Renal pelvis (tissue), 4 donors: ENCODE data around the gene MRS2. TPM values are rescaled to one million over a fixed set of nuclear protein-coding genes. Genes with fewer than 3 reads are reported as not detected.

Experiments
- DNase-seq: peaks from one replicate; pipeline ENCODE4 v3.0.0-alpha.2; 2013
- polyA plus RNA-seq, 3 donors: library from polyadenylated mRNA; unstranded; fragments of 120-200 nt; gene quantifications; one replicate each; pipeline ENCODE4 v1.2.1, GENCODE V29; 2013; ENCODE audit not compliant: insufficient read length in 3 of 3

Gene MRS2
- polyA plus RNA-seq, 3 donors = 39.1 to 49.4 (median 47.0) TPM

DNA sequence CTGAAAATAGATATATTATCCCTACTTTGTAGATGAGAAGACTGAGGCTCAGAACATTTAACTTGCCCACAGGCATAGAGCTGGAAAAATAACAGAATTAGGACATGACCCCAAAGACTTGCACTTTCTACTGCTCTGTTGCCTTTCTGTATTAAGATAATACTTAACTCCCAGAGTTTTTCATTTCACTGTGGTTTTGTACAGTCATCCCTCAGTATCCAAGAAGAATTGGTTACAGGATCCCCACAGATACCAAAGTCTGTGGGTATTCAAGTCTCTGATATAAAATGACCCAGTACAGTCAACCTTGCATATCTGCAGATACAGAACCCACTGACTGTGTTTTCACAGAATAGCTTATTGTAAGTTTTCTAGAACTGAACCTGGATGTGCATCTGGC is 16.8 kb downstream of the MRS2 start:
- no peak for DNase-seq

DNA sequence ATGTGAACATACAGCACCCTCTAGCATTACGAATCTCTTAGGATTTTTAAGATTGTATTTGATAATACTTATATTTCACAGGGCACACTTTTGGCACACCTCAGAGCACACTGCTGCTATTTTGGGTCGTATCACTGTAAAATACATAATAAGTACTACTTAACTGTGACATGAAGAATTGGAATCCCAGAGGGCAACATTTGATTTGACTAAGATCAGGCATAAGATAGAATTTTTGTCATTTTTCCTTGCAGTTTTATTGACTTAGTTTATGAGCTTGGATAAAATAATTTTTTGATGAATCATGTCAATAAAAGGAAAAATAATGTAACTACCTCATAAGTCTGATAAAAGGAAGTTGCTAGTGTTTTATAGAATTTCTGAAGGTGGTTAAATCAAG is 22.4 kb downstream of the MRS2 start:
- DNase-seq = no peak

DNA sequence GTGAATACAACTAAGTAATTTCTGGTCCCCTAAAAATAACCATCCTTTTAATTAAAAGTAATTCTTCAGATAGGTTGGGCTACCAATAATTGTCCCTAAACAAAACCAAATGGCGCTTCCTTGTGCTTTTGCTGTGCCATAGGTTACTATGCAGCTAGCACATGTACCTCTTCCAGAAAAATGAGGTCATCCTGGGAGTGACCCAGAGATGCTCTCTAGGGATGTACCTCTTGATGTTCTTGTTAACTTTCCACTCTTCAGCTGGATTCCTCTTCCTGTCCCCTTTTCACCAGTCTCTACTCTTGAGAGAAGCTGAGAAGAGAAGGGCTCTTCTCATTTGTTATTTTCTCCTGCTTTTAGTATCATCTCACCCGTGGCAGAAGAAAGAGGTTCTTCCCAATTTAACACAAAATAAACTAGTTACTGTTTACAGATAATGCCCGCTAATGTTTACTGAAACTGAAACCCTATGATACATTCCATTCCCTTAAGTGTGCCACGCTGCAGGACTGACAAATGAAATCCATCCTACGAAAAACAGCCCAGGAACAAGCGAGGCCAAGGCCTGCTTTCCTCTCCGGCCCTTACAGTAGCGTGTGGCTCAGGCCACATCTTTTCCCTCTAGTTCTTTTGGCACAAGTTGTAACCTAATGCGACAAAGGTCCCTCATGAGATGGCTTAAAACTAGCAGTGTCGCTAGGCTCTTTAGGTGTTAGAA is 24.2 kb downstream of the MRS2 start:
- DNase-seq = no peak

DNA sequence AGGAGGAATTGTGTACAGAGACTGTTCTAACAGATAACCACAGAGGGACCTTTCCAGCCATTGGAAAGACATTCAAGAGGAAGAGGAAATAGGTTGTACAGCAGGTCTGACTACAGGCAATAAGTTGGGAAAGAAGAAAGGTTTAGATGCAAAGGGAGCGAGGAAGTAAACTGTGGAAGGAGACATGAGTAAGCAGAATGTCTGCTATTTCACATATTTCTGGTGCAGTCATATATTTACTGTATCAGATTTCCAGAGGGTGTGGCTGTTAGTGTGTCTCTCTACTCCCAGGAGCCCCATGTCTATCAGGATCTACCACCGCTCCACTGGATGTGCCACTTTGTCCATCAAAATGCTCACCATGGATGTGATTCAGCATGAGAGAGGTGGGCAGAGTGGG is 25.9 kb downstream of the MRS2 start:
- DNase-seq = no peak

DNA sequence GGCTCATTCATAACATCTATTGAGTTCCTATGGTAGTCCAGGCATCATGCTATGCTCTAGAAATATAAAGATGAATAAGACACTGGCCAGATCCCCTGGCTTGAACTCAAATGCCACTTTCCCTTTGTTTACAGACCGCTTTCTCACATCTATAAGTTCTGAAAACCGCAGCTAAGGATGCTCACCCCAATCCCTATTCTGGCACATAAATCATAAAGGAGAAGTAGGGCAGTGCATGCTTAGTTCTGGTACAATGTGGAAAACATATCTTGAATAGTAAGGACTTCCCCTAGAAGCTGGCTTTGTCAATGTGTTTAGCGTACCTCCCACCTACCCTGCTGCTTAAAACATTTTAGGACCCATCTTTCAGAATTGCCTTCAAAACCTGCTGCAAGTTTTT is 26.4 kb downstream of the MRS2 start:
- DNase-seq = no peak

DNA sequence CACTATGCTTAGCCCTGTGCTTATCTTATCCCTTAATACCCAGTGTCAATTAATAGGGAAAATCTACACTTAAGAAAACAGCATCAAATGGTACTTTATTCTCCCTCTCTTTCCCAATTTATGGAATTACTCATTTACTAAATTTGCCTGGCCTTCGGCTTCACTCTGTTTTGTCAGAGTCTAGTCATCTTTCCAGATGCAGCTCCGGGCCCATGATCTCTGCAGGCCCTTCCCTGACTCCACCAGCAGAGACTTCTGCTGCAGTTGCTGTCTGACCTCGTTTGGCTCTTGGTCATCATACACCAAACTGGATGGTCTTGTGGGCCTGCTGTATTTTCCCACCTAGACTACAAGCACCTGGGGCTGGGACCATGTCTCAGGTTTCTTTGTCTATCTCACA is 27.4 kb downstream of the MRS2 start:
- no peak for DNase-seq

DNA sequence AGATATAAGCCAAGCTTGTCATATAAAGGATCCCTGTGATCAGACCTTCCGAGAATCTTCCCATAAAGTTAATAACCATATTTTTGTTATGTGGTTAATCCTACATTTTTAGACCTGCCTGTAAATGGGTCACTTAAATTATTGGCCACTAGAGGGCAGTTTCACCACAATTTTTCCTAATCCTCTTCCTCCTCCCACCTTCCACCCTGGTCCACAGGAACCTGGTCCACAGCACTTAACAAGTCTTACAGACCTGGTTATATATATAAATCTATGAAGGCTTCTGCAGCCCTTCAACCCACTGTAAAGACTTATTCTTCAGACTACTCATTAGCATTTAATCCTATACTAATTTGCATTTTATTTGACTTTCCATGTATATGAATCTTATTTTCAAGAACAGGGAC is 28.3 kb downstream of the MRS2 start:
- peak; percentile 10 for DNase-seq

DNA sequence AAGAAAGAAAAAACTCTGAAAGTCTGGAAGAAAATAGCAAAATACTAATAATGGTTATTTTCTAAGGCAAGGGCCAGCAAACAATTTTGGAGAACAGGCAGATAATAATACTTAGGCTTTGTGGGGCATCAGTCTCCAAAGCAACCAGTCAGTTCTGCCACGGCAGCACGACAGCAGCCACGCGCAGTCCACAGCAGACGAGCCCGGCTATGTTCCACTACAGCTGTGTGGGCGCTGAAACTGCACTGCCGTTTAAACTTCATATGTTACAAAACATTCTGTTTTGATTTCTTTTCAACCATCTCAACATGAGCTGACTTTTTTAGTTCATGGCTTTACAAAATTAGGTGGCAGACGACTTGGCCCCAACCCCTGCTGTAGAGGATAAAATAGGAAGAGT is 29.9 kb downstream of the MRS2 start:
- DNase-seq = no peak

DNA sequence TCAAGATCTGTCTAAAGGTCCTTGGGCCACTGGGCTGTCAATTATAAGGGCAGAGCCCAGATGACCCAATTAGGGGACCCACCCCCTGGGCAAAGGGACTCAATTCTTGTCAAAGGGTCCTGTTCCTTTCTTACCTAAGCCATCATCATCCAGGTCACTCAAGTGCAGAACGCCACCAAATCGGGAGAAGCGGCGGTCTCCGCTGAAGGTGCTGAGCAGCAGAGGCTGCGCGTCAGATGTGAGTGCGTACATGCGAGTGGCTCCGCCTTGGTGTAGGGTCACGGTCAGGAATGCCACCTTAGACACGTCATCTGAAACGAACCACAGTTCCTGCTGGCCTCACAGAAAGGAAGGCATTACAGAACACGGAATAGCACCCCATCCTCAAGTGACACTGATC is 34.2 kb downstream of the MRS2 start:
- no peak for DNase-seq

DNA sequence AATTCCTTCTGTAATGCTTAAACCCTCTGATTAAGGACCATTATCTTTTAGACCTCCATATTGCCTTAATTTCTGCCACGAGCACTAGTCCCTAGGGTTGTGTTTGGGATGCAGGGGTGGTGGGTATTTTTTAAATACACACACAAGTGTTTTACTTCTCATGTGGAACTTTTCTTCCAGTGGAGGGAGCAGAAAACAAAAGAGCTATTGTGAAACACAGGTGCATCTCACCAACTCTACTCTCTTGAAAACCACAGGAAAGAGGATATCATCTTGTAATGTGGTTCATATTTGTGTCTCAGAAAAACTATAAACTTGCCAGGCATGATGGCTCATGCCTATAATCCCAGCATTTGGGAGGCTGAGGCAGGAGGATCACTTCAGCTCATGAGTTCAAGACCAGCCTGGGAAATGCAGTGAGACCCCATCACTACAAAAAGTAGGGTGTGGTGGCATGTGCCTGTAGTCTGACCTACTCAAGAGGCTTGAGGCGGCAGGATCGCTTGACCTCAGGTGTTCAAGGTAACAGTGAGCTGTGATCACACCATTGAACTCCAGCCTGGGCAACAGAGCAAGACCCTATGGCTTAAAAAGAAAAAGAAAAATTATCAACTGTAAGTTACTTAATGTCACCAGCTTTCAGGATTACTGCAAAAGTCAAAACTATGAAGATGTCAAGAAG is 37.3 kb downstream of the MRS2 start:
- DNase-seq = no peak

DNA sequence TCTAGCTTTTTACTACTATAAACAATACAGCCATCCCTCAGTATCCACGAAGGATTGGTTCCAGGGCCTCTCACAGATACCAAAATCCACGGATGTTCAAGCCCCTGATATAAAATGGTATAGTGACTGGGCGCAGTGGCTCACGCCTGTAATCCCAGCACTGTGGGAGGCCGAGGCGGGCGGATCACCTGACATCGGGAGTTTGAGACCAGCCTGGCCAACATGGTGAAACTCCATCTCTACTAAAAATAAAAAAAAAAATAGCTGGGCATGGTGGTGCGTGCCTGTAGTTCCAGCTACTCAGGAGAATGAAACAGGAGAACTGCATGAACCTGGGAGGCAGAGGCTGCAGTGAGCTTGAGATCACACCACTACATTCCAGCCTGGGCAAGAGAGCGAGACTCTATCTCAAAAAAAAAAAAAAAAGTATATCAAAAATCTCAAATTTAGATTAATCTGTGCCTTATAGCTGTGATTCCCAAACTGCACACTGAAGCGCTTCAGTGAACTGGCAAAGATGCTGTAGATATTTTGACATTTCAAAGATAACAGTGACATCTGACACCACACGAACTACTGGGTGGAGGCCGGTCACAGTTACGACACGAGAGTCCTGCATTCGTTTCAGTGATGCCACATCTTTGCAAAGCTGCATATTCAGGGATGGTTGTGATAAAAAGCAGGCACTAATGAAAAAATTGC is 38.3 kb downstream of the MRS2 start:
- DNase-seq = no peak

DNA sequence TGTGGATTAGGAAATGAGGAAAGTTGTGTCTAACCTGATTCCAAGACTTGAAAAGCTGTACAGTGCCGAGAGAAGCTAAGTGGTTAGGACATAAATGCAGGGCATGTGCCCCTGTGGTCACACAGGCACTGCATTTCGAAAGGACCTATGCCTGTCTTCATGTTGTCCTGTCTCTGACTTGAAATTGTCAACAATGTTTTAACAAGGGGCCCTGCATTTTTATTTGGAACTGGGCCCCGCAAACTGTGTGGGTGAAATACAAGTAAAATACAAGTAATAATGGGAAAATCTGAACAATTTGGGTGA is 38.8 kb downstream of the MRS2 start:
- DNase-seq = no peak

DNA sequence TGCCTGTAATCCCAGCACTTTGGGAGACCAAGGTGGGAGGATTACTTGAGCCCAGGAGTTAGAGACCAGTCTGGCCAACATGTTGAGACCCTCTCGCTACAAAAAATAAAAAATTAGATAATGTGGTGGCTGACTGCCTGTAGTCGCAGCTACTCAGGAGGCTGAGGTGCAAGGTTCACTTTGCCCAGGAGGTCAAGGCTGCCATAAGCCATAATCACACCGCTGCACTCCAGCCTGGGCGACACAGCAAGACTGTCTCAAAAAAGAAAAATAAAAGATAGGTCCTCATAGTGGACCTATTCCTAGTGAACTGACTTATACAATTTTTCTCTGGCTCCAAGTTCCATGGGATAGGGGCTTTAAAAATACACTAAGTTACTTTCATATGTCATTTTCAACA is 41.9 kb downstream of the MRS2 start:
- DNase-seq = no peak

DNA sequence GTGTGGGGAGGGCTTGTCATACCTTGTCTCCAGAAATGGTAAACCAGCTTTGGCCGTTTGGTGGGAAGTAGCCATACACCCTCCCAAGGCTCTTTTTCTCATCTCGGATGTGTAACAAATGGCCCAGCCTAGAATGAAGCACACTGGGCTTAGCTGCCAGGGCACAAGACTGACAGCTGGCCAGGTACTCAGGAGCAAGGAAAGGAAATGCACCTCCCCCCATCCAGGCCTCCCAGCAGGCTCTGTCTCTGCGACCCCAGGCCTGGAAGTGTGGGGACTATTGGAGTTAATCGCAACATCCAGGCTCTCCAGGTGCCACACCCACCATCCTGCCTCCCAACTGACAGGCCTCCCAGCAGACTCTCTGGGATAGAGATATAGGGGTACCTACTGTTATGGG is 43.0 kb downstream of the MRS2 start:
- DNase-seq = no peak

DNA sequence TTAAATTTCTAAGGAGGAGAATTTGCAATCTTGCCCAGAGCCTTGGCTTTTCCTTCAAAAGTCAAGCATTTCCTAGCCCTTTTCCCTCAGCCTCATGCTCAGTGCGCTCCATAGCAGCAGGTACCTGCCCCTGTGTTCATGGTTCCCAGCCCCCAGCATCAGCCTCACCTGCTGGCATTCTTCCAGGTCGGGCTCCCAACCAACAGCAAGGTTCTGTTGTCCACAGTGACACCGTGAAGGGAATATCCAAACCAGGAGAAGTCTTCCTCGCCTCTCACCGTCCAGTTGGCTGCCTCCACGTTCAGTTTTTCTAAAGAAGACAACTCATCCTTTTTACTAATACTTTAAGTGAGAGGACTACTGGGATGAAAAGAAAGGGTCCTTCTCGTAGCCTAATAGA is 43.9 kb downstream of the MRS2 start:
- DNase-seq = no peak

DNA sequence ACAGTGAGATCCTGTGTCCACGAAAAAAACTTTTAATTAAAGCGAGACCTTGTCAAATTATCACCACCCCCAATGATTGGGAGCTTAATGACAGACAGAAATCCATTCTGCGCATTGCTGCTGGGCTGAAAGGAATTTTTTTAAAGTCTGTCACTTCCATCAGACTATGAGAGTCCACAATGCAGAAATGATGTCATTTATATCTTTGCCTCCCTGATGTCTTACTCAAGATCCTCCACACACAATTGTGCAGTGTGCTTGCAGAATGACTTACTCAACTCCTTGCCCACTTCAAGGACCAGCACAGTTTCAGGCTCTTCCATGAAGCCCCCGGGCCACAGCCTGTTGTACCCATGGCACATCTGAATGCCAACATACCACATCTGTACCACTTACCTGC is 45.7 kb downstream of the MRS2 start:
- DNase-seq = no peak

DNA sequence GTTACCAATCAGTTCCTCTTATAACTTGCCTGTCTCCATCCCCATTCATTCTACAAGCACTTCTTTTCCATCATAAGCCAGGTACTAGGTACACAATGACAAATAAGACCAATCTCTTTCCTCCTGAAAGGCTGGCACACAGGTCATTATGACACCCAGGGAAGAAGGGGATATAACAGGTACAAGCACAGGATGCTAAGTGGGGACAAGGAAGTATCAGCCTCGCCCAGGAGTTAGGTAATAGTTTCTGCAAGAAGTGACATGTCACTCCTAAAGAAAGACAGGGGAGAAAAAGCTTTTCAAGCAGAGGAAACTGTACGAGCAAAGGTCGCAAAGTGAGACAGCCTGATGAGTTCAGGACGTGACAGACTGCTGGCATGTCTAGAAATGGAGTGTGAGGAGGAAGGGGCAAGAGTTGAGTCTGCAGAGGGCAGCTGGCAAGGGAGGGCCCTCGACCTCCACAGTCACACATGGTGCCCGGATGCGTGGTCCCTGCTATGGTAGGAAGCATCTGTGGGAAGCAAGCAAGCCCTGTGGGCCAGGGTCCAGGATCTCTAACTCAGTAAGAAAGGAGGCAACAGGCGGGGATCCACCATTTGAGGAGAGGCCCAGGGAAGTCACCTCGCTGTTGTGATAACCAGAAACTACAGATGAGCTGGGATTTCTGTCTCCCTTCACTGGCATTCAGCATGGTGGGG is 46.2 kb downstream of the MRS2 start:
- DNase-seq = no peak

DNA sequence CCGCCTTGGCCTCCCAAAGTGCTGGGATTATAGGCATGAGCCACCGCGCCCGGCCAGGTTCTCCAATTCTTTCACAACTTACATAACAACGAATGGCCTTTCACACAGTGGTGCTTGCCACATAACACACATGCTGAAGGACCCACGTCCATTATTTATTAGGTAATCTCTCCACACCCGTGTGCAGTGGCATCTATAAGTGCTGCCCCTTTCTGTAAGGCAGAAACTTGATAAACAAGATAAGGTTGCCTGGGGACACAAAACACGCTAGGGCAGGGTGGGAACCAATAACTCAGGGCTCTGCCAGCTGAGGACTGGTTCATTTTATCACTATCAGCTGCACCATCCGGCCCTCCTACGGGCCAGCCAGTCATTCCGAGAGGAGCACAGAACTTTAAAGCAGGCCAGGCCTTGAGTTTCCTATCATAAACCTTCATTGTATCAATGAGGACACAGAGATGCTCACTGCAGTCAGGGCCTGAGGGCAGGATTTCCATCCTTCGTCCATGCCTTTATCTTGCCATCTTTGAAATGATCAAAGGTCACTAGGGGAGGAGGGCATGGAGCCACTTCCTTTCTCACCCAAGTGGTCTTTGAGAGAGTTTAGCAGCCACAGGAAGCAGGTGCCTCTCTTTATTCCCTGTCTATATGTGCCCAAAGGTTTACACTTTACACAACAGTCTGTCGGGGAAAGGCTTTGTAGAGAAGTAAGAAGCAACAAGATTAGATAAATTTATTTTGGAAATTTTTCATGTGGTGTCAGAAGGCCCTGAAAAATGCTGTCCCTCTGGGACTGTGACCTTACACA is 49.0 kb downstream of the MRS2 start:
- DNase-seq = no peak

DNA sequence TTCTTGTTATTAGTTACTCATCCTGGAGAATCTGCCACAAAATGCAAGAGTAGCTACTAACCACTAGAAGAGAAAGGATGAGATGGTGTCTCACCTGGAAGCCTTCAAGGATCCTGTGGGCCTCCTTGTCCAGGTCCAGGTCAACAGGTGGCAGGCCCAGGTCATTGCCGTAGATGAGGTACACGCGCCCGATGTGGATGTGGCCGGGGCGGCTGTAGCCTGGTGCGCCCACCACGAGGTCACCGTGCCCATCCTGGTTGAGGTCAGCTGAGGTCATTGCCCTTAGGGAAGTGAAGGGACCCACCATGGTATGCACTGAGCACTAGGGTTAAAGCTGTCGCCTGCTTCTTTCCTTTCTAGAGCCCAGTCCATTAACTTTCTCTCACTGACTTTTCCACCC is 51.2 kb downstream of the MRS2 start:
- no peak for DNase-seq

DNA sequence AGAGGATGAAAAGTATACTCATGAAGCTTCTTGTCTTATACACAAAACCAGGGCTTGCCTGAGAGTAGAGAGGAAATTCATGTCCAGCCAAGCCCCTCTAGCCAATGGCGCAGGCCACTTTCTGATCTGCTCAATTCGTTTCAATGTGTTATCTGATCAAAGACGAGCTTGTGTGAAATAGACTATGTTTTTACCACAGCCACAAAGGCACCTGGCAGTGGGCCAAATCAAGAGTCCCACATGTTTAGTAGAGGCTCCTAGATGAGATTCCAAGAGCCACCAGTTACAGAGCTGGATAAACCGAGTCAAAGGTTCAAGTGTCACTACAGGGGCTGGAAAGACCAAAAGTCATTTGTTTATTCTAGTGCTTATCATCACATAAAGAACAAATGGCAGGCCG is 51.7 kb downstream of the MRS2 start:
- no peak for DNase-seq

DNA sequence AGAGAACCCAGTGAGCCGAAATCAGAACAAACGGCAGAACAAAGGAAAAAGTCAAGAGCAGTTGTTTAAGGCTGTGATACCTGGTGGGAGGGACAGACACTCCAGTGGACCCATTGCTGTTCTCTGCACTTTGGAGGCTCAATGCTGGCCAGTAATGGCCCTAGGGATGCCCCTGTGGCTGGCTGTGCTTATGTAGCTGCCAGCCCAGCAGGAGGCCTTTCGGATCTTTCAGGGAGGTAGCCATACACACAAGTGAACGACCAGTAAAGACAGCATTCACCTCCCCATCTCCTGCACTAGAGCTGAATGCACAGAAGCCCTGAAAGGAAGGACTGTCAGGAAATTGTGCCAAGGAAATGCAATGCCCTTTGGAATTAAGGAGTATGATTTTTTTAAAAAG is 52.3 kb downstream of the MRS2 start:
- no peak for DNase-seq

DNA sequence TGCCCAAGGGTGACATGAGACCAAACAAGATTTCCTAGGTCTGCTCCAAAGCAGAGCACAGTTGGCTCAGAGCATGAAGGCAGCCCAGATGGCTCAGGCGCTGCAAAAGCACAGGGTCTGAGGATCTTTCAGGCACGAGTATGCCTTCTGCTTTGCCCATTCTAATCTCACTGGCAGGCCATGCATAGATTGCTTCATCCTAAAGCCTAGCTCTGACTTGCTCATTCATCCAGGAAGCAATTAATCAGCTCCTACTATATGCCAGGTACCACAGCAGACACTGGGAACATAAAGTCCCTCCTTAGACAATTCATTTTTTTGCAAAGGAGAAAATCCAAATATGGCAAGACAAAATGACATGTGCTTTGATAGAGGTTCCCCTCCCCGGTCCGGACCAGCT is 55.4 kb downstream of the MRS2 start:
- DNase-seq = no peak
